ENCODE measurements around the gene BCHE.

The BCHE gene

DNA sequence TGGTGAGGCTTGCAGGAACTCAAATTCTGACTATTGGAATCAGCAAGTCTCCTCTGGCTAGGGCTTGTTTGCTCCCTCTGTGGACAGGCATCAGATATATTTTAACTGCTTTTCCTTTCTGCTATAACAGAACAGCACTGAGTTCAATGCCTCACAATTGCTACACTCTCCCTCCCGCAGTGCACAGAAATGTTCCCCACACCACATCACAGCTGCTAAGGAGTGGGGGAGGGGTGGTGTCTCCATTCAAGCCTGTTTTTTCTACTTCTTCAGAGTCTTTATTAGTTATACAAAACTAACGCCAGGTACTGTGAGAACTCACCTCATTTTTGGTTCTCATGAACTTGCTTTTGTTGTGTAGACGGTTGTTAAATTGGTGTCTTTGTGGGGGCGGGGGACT, 68.5 kb downstream of the BCHE start:
- Histone ChIP-seq H3K27ac (no peak overlapping the region), H3K4me3 (no peak overlapping the region)
- no peak for DNase-seq (ENCODE audit: low spot score)
- TF ChIP-seq, protein P1, sequence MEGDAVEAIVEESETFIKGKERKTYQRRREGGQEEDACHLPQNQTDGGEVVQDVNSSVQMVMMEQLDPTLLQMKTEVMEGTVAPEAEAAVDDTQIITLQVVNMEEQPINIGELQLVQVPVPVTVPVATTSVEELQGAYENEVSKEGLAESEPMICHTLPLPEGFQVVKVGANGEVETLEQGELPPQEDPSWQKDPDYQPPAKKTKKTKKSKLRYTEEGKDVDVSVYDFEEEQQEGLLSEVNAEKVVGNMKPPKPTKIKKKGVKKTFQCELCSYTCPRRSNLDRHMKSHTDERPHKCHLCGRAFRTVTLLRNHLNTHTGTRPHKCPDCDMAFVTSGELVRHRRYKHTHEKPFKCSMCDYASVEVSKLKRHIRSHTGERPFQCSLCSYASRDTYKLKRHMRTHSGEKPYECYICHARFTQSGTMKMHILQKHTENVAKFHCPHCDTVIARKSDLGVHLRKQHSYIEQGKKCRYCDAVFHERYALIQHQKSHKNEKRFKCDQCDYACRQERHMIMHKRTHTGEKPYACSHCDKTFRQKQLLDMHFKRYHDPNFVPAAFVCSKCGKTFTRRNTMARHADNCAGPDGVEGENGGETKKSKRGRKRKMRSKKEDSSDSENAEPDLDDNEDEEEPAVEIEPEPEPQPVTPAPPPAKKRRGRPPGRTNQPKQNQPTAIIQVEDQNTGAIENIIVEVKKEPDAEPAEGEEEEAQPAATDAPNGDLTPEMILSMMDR (IDR thresholded peaks at IDR 0.05), result no peak

DNA sequence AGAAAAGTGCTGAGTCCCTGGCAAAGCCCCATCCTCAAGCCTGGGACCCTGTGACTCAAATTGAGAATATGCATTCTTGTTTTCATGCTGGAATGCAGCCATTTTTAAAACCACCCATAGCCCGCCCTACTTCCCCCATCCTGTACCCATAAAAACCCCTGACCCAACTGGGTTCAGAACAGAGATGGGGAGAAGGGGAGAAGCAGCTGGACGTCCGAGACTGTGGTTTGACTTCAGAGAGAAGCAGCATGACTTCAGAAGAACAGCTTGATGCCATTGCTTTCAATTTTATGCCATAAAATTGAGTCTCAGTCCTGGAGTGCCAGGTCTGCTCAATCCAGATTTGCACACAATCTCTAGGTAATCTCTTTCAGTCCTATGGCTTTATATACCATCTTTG, 78.2 kb downstream of the BCHE start:
- DNase-seq (ENCODE audit: low spot score), result no peak
- TF ChIP-seq, protein P1 (IDR thresholded peaks at IDR 0.05), result no peak

DNA sequence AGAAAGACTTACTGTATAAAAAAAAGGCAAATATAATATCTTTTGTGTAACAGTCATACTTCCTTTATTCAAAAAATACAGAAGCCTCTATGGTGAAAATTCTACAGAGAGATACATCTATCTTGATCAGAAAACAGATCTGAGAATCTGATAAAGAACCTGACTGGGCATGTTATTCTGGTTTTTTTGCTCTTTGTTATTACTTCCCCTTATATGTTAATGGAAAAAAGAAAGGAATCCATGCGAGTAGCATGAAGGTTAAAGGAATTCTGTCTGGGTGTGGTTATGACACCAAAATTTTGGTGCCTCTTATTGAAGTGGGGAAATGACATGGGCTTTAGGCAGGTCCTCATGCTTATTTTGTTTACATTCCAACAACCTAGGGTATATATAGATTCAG, 81.7 kb downstream of the BCHE start:
- Histone ChIP-seq H3K4me3 (no peak overlapping the region), H3K27ac (no peak overlapping the region)
- TF ChIP-seq, protein P1 (IDR thresholded peaks at IDR 0.05), result no peak
- DNase-seq (ENCODE audit: low spot score), result no peak

More for the DNA sequence above, 78.2 kb downstream of the BCHE start:
- Histone ChIP-seq H3K4me3 (no peak overlapping the region), H3K27ac (no peak overlapping the region)

DNA sequence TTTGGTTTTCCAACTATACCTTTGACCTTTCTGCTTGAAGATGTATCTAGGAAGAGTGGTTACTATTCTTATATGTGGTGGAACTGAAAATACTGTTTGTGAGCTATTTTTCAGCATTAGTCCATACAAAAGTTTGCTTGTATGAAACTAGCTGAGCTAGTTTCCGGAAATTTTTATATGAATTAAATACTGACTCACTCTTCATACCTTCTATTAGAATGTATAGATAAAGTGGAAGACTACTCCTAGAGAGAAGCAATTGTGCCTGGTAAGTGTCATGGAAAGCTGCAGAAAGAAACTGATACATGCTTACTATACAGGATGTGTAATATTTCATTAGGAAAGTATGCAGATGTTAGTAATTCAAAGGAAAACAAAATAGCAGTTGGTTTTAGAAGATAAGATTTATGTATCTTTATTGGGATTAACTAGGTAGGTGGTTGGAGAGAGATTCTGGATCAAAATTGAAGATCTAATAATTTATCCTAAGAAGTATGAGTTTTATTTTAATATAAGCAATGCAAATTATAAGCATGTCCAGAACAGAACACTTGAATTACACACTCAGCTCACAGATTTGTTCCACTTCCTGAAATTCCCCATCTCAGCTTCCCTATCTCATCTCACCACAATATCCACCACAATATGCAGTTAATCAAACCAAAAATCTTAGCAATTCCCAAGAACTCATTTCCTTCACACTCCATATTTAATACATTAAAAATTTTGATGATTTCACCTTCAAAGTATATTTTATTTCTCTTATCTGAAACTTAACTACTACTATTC, 82.8 kb downstream of the BCHE start:
- Histone ChIP-seq H3K4me3 (no peak overlapping the region), H3K27ac (no peak overlapping the region)
- TF ChIP-seq, protein P1 (IDR thresholded peaks at IDR 0.05), result no peak
- DNase-seq (ENCODE audit: low spot score), result no peak

DNA sequence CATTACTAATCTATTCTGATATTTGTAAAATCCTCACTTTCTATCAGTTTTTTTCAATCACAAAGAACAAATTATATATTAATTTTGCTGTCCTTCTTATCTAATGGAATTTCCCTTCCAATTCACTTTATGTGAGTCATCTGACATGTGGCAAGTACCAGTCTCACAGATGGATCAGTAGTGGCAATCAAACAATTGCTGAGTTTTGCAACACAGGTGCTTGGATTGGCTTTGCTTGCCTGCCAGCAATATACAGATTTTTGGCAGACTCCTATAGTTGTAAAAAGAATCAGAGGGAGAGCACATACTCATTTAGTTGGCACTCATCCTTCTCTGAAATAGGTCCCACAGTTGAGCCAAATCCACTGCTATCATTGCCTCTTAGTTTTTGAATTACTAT, 83.7 kb downstream of the BCHE start:
- Histone ChIP-seq H3K4me3 (no peak overlapping the region), H3K27ac (no peak overlapping the region)
- TF ChIP-seq, protein P1 (IDR thresholded peaks at IDR 0.05), result no peak
- no peak for DNase-seq (ENCODE audit: low spot score)

DNA sequence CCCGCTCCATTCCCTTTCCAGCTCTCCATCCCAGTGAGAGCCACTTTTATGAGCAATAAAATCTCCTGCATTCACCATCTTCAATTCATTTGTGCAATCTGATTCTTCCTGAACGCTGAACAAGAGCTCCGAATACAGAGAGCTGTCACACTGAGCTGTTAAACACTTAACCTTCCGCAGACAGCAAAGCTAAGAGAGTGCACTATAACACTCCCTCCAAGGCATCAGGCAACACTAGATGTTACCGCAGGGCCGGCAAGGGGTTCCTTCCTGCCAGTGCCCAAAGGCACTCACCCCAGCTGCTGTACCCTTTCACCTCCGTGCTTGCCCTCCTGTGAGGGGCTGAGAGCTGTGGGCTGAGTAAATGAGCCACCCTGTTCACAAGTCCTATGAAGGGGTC, 85.6 kb downstream of the BCHE start:
- H3K27ac ChIP-seq, result no peak overlapping the region
- DNase-seq (ENCODE audit: low spot score), result no peak
- TF ChIP-seq, protein P1 (IDR thresholded peaks at IDR 0.05), result no peak
- no peak overlapping the region for H3K4me3 ChIP-seq

DNA sequence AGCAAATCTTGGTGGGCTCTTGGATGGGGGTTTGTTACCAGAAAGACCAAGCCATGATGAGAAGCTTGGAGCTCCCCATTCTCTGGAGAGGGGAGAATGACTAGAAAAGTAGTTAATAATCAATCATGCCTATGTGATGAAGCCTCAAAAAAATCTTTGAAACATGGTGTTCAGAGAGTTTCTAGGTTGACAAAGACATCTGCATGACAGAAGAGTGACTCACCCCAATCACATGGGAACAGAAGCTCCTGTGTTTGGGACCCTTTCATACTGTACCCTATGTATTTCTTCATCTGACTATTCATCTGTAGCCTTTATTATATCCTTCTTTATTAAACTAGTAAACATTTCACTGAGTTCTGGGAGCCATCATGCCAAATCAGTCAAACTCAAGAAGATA, 87.4 kb downstream of the BCHE start:
- no peak for DNase-seq (ENCODE audit: low spot score)
- no peak overlapping the region for H3K27ac ChIP-seq
- no peak overlapping the region for H3K4me3 ChIP-seq
- TF ChIP-seq, protein P1 (IDR thresholded peaks at IDR 0.05), result no peak

Measured in coronary artery (tissue), 2 donors.